Keratinocyte (primary cell): ENCODE results near the gene PCDHB11. TPM values are rescaled to one million over a fixed set of nuclear protein-coding genes. Genes with fewer than 3 reads are reported as not detected.
"Not testable (repeated sequence)": the region's sequence is repeated elsewhere in the genome, so short reads cannot be mapped to it uniquely, and the experiment has no call there.

Source experiments
- DNase-seq: peaks from one replicate; pipeline ENCODE4 v3.0.0-alpha.2; 2011; ENCODE audit warnings: low read depth, missing footprints, low spot score
- FAIRE-seq: peaks from 2 replicates; lab custom pipeline; 2011; peaks lifted over from hg19 to GRCh38; lab: Jason Lieb, UNC
- H2AFZ ChIP-seq: 2 replicates; pipeline ENCODE4 v1.6.0; 2012; ENCODE audit warnings: low read length, control low read depth, inconsistent platforms; ENCODE audit not compliant: control insufficient read depth
- H3K27ac ChIP-seq: 2 replicates; pipeline ENCODE4 v1.5.1; 2011; ENCODE audit warnings: low read length; ENCODE audit not compliant: control insufficient read depth, insufficient read depth
- H3K27me3 ChIP-seq: 3 replicates; pipeline ENCODE4 v1.6.0; 2011; ENCODE audit warnings: low read length; ENCODE audit not compliant: control insufficient read depth, insufficient read depth; ENCODE audit errors: extremely low read depth
- H3K36me3 ChIP-seq, 2 experiments: 2 replicates in 1 of 2; 3 replicates in 1 of 2; pipeline ENCODE4 v1.5.1; 2011; ENCODE audit warnings: low read length in 2 of 2, mild to moderate bottlenecking in 1 of 2; ENCODE audit not compliant: control insufficient read depth in 2 of 2, insufficient read depth in 2 of 2; ENCODE audit errors: extremely low read depth in 1 of 2
- H3K4me1 ChIP-seq: 3 replicates; pipeline ENCODE4 v1.5.1; 2011; ENCODE audit warnings: low read length; ENCODE audit not compliant: control insufficient read depth, insufficient read depth; ENCODE audit errors: extremely low read depth
- H3K4me2 ChIP-seq: 3 replicates; pipeline ENCODE4 v1.6.0; 2011; ENCODE audit warnings: low read depth, low read length; ENCODE audit not compliant: control insufficient read depth, insufficient read depth; ENCODE audit errors: extremely low read depth
- H3K4me3 ChIP-seq, 3 experiments: fragments of 200-600 bp in 1 of 3; sonication (generic) in 1 of 3; 2 replicates in 2 of 3; 3 replicates in 1 of 3; pipeline ENCODE4 v1.5.1; 2011 to 2016; ENCODE audit warnings: low read length in 3 of 3, mild to moderate bottlenecking in 3 of 3, control low read depth in 2 of 3, inconsistent platforms in 1 of 3, low read depth in 1 of 3, mixed read lengths in 1 of 3, mixed run types in 1 of 3, moderate library complexity in 1 of 3; ENCODE audit not compliant: control insufficient read depth in 2 of 3, insufficient read depth in 2 of 3; ENCODE audit errors: extremely low read depth in 1 of 3
- H3K79me2 ChIP-seq: 2 replicates; pipeline ENCODE4 v1.6.0; 2012; ENCODE audit warnings: low read length; ENCODE audit not compliant: control insufficient read depth, insufficient read depth
- H3K9ac ChIP-seq: 3 replicates; pipeline ENCODE4 v1.6.0; 2011; ENCODE audit warnings: low read length; ENCODE audit not compliant: control insufficient read depth, insufficient read depth; ENCODE audit errors: extremely low read depth
- H3K9me1 ChIP-seq: 3 replicates; pipeline ENCODE4 v1.6.0; 2011; ENCODE audit warnings: low read length; ENCODE audit not compliant: control insufficient read depth, insufficient read depth; ENCODE audit errors: extremely low read depth
- H3K9me3 ChIP-seq: 2 replicates; pipeline ENCODE4 v1.5.1; 2012; ENCODE audit warnings: low read depth, low read length; ENCODE audit not compliant: control insufficient read depth
- H4K20me1 ChIP-seq: 3 replicates; pipeline ENCODE4 v1.6.0; 2011; ENCODE audit warnings: low read length; ENCODE audit not compliant: control insufficient read depth, insufficient read depth; ENCODE audit errors: extremely low read depth
- CTCF ChIP-seq, 3 experiments: IDR thresholded peaks in 1 of 3; conservative IDR thresholded peaks in 1 of 3; optimal IDR thresholded peaks in 1 of 3; 2 replicates in 2 of 3; 3 replicates in 1 of 3; pipeline versions ENCODE3 to v1.5.1; 2011; ENCODE audit warnings: low read length in 3 of 3, mild to moderate bottlenecking in 3 of 3, moderate library complexity in 2 of 3, control low read depth in 1 of 3, inconsistent platforms in 1 of 3; ENCODE audit not compliant: insufficient read depth in 2 of 3; ENCODE audit errors: extremely low read depth in 1 of 3
- EZH2 ChIP-seq: IDR thresholded peaks from one replicate; pipeline ENCODE4 v1.6.1; 2012; ENCODE audit warnings: inconsistent platforms, mild to moderate bottlenecking, low read length, moderate library complexity
- dilution Hi-C: fragments of 300-500 bp; cut with MboI; formaldehyde crosslinking; loops from one replicate; pipeline ENCODE4 v1.7.0; 2020; ENCODE audit warnings: low sequenced_read_pairs; ENCODE audit not compliant: extremely low pct_ligation_motif_present
- polyA plus RNA-seq, 5 experiments: library from polyadenylated mRNA; depleted of rRNA in 3 of 5; stranded (reverse) in 3 of 5; stranded (forward) in 1 of 5; unstranded in 1 of 5; fragments of >200 nt; gene quantifications; 1 replicate in 1 of 5; 2 replicates in 3 of 5; 3 replicates in 1 of 5; pipeline versions ENCODE4 v1.2.1 to v1.2.3, GENCODE V29; 2011 to 2012; ENCODE audit warnings: missing spikeins in 2 of 5, low read depth in 1 of 5, low replicate concordance in 1 of 5

PCDHB11 gene
- polyA plus RNA-seq, 1 donor (not counting 4 experiments of a cell fraction or from before 2014, with no cell fraction given) = not detected

- no peaks in the 10 kb centered on the region for H3K36me3 ChIP-seq
- H3K4me1 ChIP-seq = no peaks in the 10 kb centered on the region
- no peak overlapping the region for H3K27ac ChIP-seq
- no peak overlapping the region for H3K9ac ChIP-seq
- H3K27me3 ChIP-seq = no peaks in the 10 kb centered on the region
- DNase-seq (no peak), FAIRE-seq (no peak)
- H3K4me3 ChIP-seq = no peak overlapping the region
- TF ChIP-seq CTCF (optimal IDR thresholded peaks at IDR 0.05 in 1 of 3, IDR thresholded peaks at IDR 0.05 in 1 of 3, conservative IDR thresholded peaks at IDR 0.05 in 1 of 3; ENCODE audit: extremely low read depth in 1 of 3, insufficient read depth in 2 of 3, low read length in 3 of 3) (no peak), EZH2 (no peak)
- H3K79me2 ChIP-seq = no peaks in the 10 kb centered on the region
- H3K4me2 ChIP-seq = no peak overlapping the region
- H4K20me1 ChIP-seq = no peaks in the 10 kb centered on the region
- no peaks in the 10 kb centered on the region for H3K9me1 ChIP-seq
- peaks cover 2% of the 10 kb centered on the region for H3K9me3 ChIP-seq
- dilution Hi-C loops = no loop called here
- H2AFZ ChIP-seq = no peak overlapping the region
These were observed 34.8 kb downstream of the PCDHB11 start for GRCh38 chr5:141234109-141234667.

GRCh38 chr5:141235922-141236321 lies 36.5 kb downstream of the PCDHB11 start:
- H3K9ac ChIP-seq, H4K20me1 ChIP-seq, H3K9me1 ChIP-seq, H3K4me1 ChIP-seq, H3K36me3 ChIP-seq, H3K4me2 ChIP-seq, DNase-seq, H3K27me3 ChIP-seq, H2AFZ ChIP-seq, H3K79me2 ChIP-seq, H3K9me3 ChIP-seq, FAIRE-seq, H3K4me3 ChIP-seq, dilution Hi-C loops, H3K27ac ChIP-seq: not testable (repeated sequence)
